HepG2 (cell line): ENCODE measurements around the gene RPL26. TPM values are rescaled to one million over a fixed set of nuclear protein-coding genes. Genes with fewer than 3 reads are reported as not detected.
A peak's percentile ranks its signal among the peaks of the same experiment; 100 is the strongest.

Experiments used
- ARNT2 ChIP-seq: sonication (generic); formaldehyde crosslinking; IDR thresholded peaks from 2 replicates; pipeline ENCODE4 v1.8.0; 2022; ENCODE audit warnings: mild to moderate bottlenecking, low read depth, missing genetic modification reagents, moderate library complexity
- BATF2 ChIP-seq: sonication (generic); formaldehyde crosslinking; IDR thresholded peaks from 2 replicates; pipeline ENCODE4 v1.8.0; 2022; ENCODE audit warnings: mild to moderate bottlenecking, missing genetic modification reagents, moderate library complexity
- BRCA1 ChIP-seq: sonication (generic); formaldehyde crosslinking; IDR thresholded peaks from 2 replicates; pipeline ENCODE4 v1.4.0; 2020; ENCODE audit warnings: missing genetic modification reagents
- CHD4 ChIP-seq: fragments of 200-600 bp; sonication (generic); IDR thresholded peaks from 2 replicates; pipeline ENCODE4 v1.7.0; 2017; ENCODE audit warnings: mild to moderate bottlenecking, low read length, borderline replicate concordance
- DPF2 ChIP-seq: sonication (generic); formaldehyde crosslinking; IDR thresholded peaks from 2 replicates; pipeline ENCODE4 v1.4.0; 2020; ENCODE audit warnings: mild to moderate bottlenecking, low read depth, missing genetic modification reagents, borderline replicate concordance
- GABPB1 ChIP-seq: IDR thresholded peaks from 2 replicates; pipeline ENCODE4 v1.6.1; 2016; ENCODE audit warnings: mild to moderate bottlenecking, missing genetic modification reagents, moderate library complexity, missing compliant biosample characterization
- GATAD1 ChIP-seq: IDR thresholded peaks from 2 replicates; pipeline ENCODE4 v1.6.1; 2016; ENCODE audit warnings: missing genetic modification reagents, missing compliant biosample characterization
- HNRNPUL1 ChIP-seq: fragments of 200-400 bp; formaldehyde crosslinking; IDR thresholded peaks from 2 replicates; pipeline ENCODE4 v1.6.1; 2017; ENCODE audit warnings: low read depth, mild to moderate bottlenecking, low read length, moderate library complexity
- KLF9 ChIP-seq: IDR thresholded peaks from 2 replicates; pipeline ENCODE4 v1.6.1; 2016; ENCODE audit warnings: low read depth
- NFRKB ChIP-seq: fragments of 450-650 bp; IDR thresholded peaks from 2 replicates; pipeline ENCODE4 v1.6.1; 2017
- NONO ChIP-seq, 2 experiments: fragments of 450-650 bp in 1 of 2; sonication (generic) in 1 of 2; formaldehyde crosslinking in 1 of 2; IDR thresholded peaks in 1 of 2; conservative IDR thresholded peaks in 1 of 2; 2 replicates each; pipeline versions ENCODE4 v1.6.1 to v1.8.0; 2017 to 2022; ENCODE audit warnings: mild to moderate bottlenecking in 1 of 2, missing genetic modification reagents in 1 of 2, moderate library complexity in 1 of 2
- RNF2 ChIP-seq: fragments of 450-650 bp; conservative IDR thresholded peaks from 2 replicates; pipeline ENCODE4 v1.6.1; 2016; ENCODE audit warnings: low read depth
- SALL2 ChIP-seq: sonication (generic); formaldehyde crosslinking; IDR thresholded peaks from 2 replicates; pipeline ENCODE4 v1.8.1; 2023; ENCODE audit warnings: mild to moderate bottlenecking, missing genetic modification reagents, inconsistent platforms
- SNRNP70 ChIP-seq: fragments of 200-400 bp; formaldehyde crosslinking; IDR thresholded peaks from 2 replicates; pipeline ENCODE4 v1.6.1; 2017; ENCODE audit warnings: mild to moderate bottlenecking, low read depth, low read length, moderate library complexity
- SOX13 ChIP-seq, 3 experiments: fragments of 450-650 bp in 1 of 3; sonication (generic) in 1 of 3; formaldehyde crosslinking in 1 of 3; IDR thresholded peaks in 2 of 3; conservative IDR thresholded peaks in 1 of 3; 2 replicates each; pipeline versions ENCODE4 v1.5.0 to v1.6.1; 2016 to 2020; ENCODE audit warnings: antibody characterized with exemption in 1 of 3, mild to moderate bottlenecking in 1 of 3, missing compliant biosample characterization in 1 of 3, missing genetic modification reagents in 1 of 3, moderate library complexity in 1 of 3
- SRY ChIP-seq: sonication (generic); formaldehyde crosslinking; IDR thresholded peaks from 2 replicates; pipeline ENCODE4 v1.8.0; 2022; ENCODE audit warnings: mild to moderate bottlenecking, missing genetic modification reagents
- TCF7L2 ChIP-seq: IDR thresholded peaks from 2 replicates; pipeline ENCODE4 v1.6.1; 2011; ENCODE audit warnings: mild to moderate bottlenecking, low read depth, low read length, moderate library complexity
- ZFP36L2 ChIP-seq: sonication (generic); formaldehyde crosslinking; IDR thresholded peaks from 2 replicates; pipeline ENCODE4 v1.4.0; 2020; ENCODE audit warnings: missing genetic modification reagents
- ZFP62 ChIP-seq: sonication (generic); formaldehyde crosslinking; IDR thresholded peaks from 2 replicates; pipeline ENCODE4 v1.4.0; 2020; ENCODE audit warnings: missing genetic modification reagents
- ZMAT3 ChIP-seq: sonication (generic); formaldehyde crosslinking; conservative IDR thresholded peaks from 2 replicates; pipeline ENCODE4 v1.7.0; 2021; ENCODE audit warnings: missing genetic modification reagents
- ZMYM3 ChIP-seq: sonication (generic); formaldehyde crosslinking; IDR thresholded peaks from 2 replicates; pipeline ENCODE4 v1.5.1; 2020; ENCODE audit warnings: mild to moderate bottlenecking, missing genetic modification reagents
- ZNF230 ChIP-seq: sonication (generic); formaldehyde crosslinking; IDR thresholded peaks from 2 replicates; pipeline ENCODE4 v1.4.0; 2020; ENCODE audit warnings: mild to moderate bottlenecking, missing genetic modification reagents
- ZNF34 ChIP-seq: sonication (generic); formaldehyde crosslinking; IDR thresholded peaks from 2 replicates; pipeline ENCODE4 v1.4.0; 2020; ENCODE audit warnings: mild to moderate bottlenecking, missing genetic modification reagents, borderline replicate concordance
- ZNF451 ChIP-seq: sonication (generic); formaldehyde crosslinking; IDR thresholded peaks from 2 replicates; pipeline ENCODE4 v1.5.0; 2020; ENCODE audit warnings: mild to moderate bottlenecking, missing genetic modification reagents
- ZNF513 ChIP-seq: sonication (generic); formaldehyde crosslinking; conservative IDR thresholded peaks from 2 replicates; pipeline ENCODE4 v1.5.0; 2020; ENCODE audit warnings: missing genetic modification reagents
- polyA plus RNA-seq, 8 experiments: library from polyadenylated mRNA; depleted of rRNA in 3 of 8; stranded (reverse) in 7 of 8; unstranded in 1 of 8; fragments of >200 nt; fragmentation: Illumina TruSeq in 4 of 8; extraction: Trizol in 4 of 8; gene quantifications; 2 replicates each; pipeline versions ENCODE4 v1.2.1 to v1.2.3, GENCODE V29; 2011 to 2016; ENCODE audit warnings: low read depth in 4 of 8, missing spikeins in 1 of 8, mixed read lengths in 1 of 8; ENCODE audit not compliant: insufficient read depth in 1 of 8
- total RNA-seq, 5 experiments: library from RNA; depleted of rRNA; stranded (reverse); fragments of >200 nt; fragmentation: Illumina TruSeq; extraction: Trizol; gene quantifications; 2 replicates each; pipeline ENCODE4 v1.2.3, GENCODE V29; 2016; ENCODE audit warnings: low read depth in 1 of 5
- TF ChIP-seq, protein P1 (sequence below): sonication (generic); formaldehyde crosslinking; IDR thresholded peaks from 2 replicates; pipeline ENCODE4 v1.5.0; 2020; ENCODE audit warnings: mild to moderate bottlenecking, missing genetic modification reagents
- TF ChIP-seq, protein P2 (sequence below): sonication (generic); formaldehyde crosslinking; IDR thresholded peaks from 2 replicates; pipeline ENCODE4 v1.5.0; 2020; ENCODE audit warnings: missing genetic modification reagents, mild to moderate bottlenecking, borderline replicate concordance

Gene RPL26
- total and polyA plus RNA-seq, 2 of the 13 experiments (the other 11 are each of a cell fraction or from before 2014, with no cell fraction given), result 2,817 to 3,529 TPM

- TF ChIP-seq, protein P1, sequence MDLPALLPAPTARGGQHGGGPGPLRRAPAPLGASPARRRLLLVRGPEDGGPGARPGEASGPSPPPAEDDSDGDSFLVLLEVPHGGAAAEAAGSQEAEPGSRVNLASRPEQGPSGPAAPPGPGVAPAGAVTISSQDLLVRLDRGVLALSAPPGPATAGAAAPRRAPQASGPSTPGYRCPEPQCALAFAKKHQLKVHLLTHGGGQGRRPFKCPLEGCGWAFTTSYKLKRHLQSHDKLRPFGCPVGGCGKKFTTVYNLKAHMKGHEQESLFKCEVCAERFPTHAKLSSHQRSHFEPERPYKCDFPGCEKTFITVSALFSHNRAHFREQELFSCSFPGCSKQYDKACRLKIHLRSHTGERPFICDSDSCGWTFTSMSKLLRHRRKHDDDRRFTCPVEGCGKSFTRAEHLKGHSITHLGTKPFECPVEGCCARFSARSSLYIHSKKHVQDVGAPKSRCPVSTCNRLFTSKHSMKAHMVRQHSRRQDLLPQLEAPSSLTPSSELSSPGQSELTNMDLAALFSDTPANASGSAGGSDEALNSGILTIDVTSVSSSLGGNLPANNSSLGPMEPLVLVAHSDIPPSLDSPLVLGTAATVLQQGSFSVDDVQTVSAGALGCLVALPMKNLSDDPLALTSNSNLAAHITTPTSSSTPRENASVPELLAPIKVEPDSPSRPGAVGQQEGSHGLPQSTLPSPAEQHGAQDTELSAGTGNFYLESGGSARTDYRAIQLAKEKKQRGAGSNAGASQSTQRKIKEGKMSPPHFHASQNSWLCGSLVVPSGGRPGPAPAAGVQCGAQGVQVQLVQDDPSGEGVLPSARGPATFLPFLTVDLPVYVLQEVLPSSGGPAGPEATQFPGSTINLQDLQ (CRISPR knock-in tag), result no peak
- TF ChIP-seq ZFP62 (CRISPR knock-in tag) (no peak), NFRKB (no peak), NONO (IDR thresholded peaks at IDR 0.05) (no peak), NONO (CRISPR knock-in tag; conservative IDR thresholded peaks at IDR 0.05) (no peak), HNRNPUL1 (no peak), SNRNP70 (no peak), ZFP36L2 (CRISPR knock-in tag) (no peak), ZMAT3 (CRISPR knock-in tag) (no peak), SRY (CRISPR knock-in tag) (no peak), ZNF451 (CRISPR knock-in tag) (no peak), CHD4 (no peak), ZMYM3 (CRISPR knock-in tag) (no peak), TCF7L2 (no peak), ZNF230 (CRISPR knock-in tag) (no peak), RNF2 (no peak), DPF2 (CRISPR knock-in tag) (0 out of 2 replicates have a peak, but pooled peaks have one; percentile 38), GABPB1 (CRISPR knock-in tag) (peak; percentile 39; the same call in 1 of the 2 replicates), SOX13 (IDR thresholded peaks at IDR 0.05) (no peak), SOX13 (CRISPR knock-in tag; conservative IDR thresholded peaks at IDR 0.05 in 1 of 2, IDR thresholded peaks at IDR 0.05 in 1 of 2) (0 out of 4 replicates have a peak, but pooled peaks of 1 of the 2 experiments have one; percentile 36), KLF9 (CRISPR knock-in tag) (0 out of 2 replicates have a peak, but pooled peaks have one; percentile 49), SALL2 (CRISPR knock-in tag) (no peak), BRCA1 (CRISPR knock-in tag) (no peak), ZNF513 (no peak), ARNT2 (CRISPR knock-in tag) (no peak), GATAD1 (CRISPR knock-in tag) (0 out of 2 replicates have a peak, but pooled peaks have one; percentile 11), ZNF34 (CRISPR knock-in tag) (no peak), BATF2 (CRISPR knock-in tag) (no peak)
- TF ChIP-seq, protein P2, sequence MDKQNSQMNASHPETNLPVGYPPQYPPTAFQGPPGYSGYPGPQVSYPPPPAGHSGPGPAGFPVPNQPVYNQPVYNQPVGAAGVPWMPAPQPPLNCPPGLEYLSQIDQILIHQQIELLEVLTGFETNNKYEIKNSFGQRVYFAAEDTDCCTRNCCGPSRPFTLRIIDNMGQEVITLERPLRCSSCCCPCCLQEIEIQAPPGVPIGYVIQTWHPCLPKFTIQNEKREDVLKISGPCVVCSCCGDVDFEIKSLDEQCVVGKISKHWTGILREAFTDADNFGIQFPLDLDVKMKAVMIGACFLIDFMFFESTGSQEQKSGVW (CRISPR knock-in tag), result no peak
These were observed 34.8 kb upstream of the RPL26 start (continued) for GRCh38 chr17:8417806-8418205.
